ENCODE results near the gene ZC3H7A. TPM values are rescaled to one million over a fixed set of nuclear protein-coding genes. Genes with fewer than 3 reads are reported as not detected.

The ZC3H7A gene
- total RNA-seq, 2 experiments from 2014 or later, result 32.1 to 68.6 TPM

GRCh38 chr16:11726008-11726407 is 71.0 kb downstream of the ZC3H7A start:
- intact Hi-C loops (cut with micrococcal nuclease; ENCODE audit: unreplicated experiment), result no loop called here
- Histone ChIP-seq H3K36me3 (ENCODE audit: insufficient read depth, low read length) (peaks cover 97% of the 10 kb centered on the region), H3K27ac (ENCODE audit: low read depth, low read length, poor library complexity, severe bottlenecking) (no peak overlapping the region), H3K4me3 (ENCODE audit: low read depth, low read length, poor library complexity, severe bottlenecking) (no peak overlapping the region), H2AFZ (ENCODE audit: low read length) (no peak overlapping the region), H3K4me2 (ENCODE audit: low read length) (no peak overlapping the region), H4K20me1 (ENCODE audit: insufficient read depth, low read length) (no peaks in the 10 kb centered on the region), H3K79me2 (ENCODE audit: insufficient read depth, low read depth, low read length) (no peaks in the 10 kb centered on the region; the same call in 1 of the 2 replicates), H3K9me3 (ENCODE audit: low read length) (no peaks in the 10 kb centered on the region), H3K9me2 (ENCODE audit: insufficient read depth, low read length) (no peaks in the 10 kb centered on the region), H3K4me1 (ENCODE audit: insufficient read depth, low read length, poor library complexity, severe bottlenecking) (peaks cover 22% of the 10 kb centered on the region)
- TF ChIP-seq CTCF (conservative IDR thresholded peaks at IDR 0.05; ENCODE audit: low read length) (no peak), EZH2phosphoT487 (IDR thresholded peaks at IDR 0.05; ENCODE audit: borderline replicate concordance, low read depth, low read length) (no peak)
- no TSS peak for BruUV-seq (replicated peaks)
- ChIA-PET POLR2A (interaction anchor here (1.1 to 1.4 kb wide), 2 partner anchors 14 to 58 kb away, joined by 4 to 7 read pairs; no protein-coding TSS in a partner anchor), CTCF (ENCODE audit: unreplicated experiment) (no interaction called here)
- DNase-seq (ENCODE audit: low spot score), result no peak

GRCh38 chr16:11725457-11725856 is 71.6 kb downstream of the ZC3H7A start:
- POLR2A ChIA-PET, result no interaction called here
- BruUV-seq (replicated peaks), result no TSS peak
- no peak for DNase-seq (ENCODE audit: low spot score)
- no peak overlapping the region for H3K4me2 ChIP-seq (ENCODE audit: low read length)
- no peaks in the 10 kb centered on the region for H3K9me3 ChIP-seq (ENCODE audit: low read length)
- no peak overlapping the region for H3K27ac ChIP-seq (ENCODE audit: low read depth, low read length, poor library complexity, severe bottlenecking)
- peaks cover 22% of the 10 kb centered on the region for H3K4me1 ChIP-seq (ENCODE audit: insufficient read depth, low read length, poor library complexity, severe bottlenecking)
- peaks cover 98% of the 10 kb centered on the region for H3K36me3 ChIP-seq (ENCODE audit: insufficient read depth, low read length)
- no peak overlapping the region for H3K4me3 ChIP-seq (ENCODE audit: low read depth, low read length, poor library complexity, severe bottlenecking)
- TF ChIP-seq CTCF (conservative IDR thresholded peaks at IDR 0.05; ENCODE audit: low read length) (no peak), EZH2phosphoT487 (IDR thresholded peaks at IDR 0.05; ENCODE audit: borderline replicate concordance, low read depth, low read length) (no peak)
- no peak overlapping the region for H2AFZ ChIP-seq (ENCODE audit: low read length)
- no peaks in the 10 kb centered on the region for H4K20me1 ChIP-seq (ENCODE audit: insufficient read depth, low read length)
- intact Hi-C loops (cut with micrococcal nuclease; ENCODE audit: unreplicated experiment), result no loop called here
- H3K79me2 ChIP-seq (ENCODE audit: insufficient read depth, low read depth, low read length), result no peaks in the 10 kb centered on the region; the same call in 1 of the 2 replicates
- CTCF ChIA-PET (ENCODE audit: unreplicated experiment), result no interaction called here
- no peaks in the 10 kb centered on the region for H3K9me2 ChIP-seq (ENCODE audit: insufficient read depth, low read length)

- H3K36me3 ChIP-seq (ENCODE audit: insufficient read depth, low read length), result peaks cover 92% of the 10 kb centered on the region
- H3K9me3 ChIP-seq (ENCODE audit: low read length), result no peaks in the 10 kb centered on the region
- ChIA-PET POLR2A (interaction anchor here (1.3 to 1.8 kb wide), 2 partner anchors 10 to 33 kb away, joined by 3 to 4 read pairs; no protein-coding TSS in a partner anchor), CTCF (ENCODE audit: unreplicated experiment) (no interaction called here)
- no peaks in the 10 kb centered on the region for H3K9me2 ChIP-seq (ENCODE audit: insufficient read depth, low read length)
- TF ChIP-seq EZH2phosphoT487 (IDR thresholded peaks at IDR 0.05; ENCODE audit: borderline replicate concordance, low read depth, low read length) (no peak), CTCF (conservative IDR thresholded peaks at IDR 0.05; ENCODE audit: low read length) (no peak)
- H2AFZ ChIP-seq (ENCODE audit: low read length), result no peak overlapping the region
- H3K79me2 ChIP-seq (ENCODE audit: insufficient read depth, low read depth, low read length), result peaks cover 5% of the 10 kb centered on the region; the same call in 1 of the 2 replicates
- intact Hi-C loops (cut with micrococcal nuclease; ENCODE audit: unreplicated experiment), result no loop called here
- no peaks in the 10 kb centered on the region for H4K20me1 ChIP-seq (ENCODE audit: insufficient read depth, low read length)
- peaks cover 44% of the 10 kb centered on the region for H3K4me1 ChIP-seq (ENCODE audit: insufficient read depth, low read length, poor library complexity, severe bottlenecking)
- peak overlapping the region; percentile 13 for H3K4me2 ChIP-seq (ENCODE audit: low read length)
- H3K4me3 ChIP-seq (ENCODE audit: low read depth, low read length, poor library complexity, severe bottlenecking), result no peak overlapping the region
- peak overlapping the region; percentile 2 for H3K27ac ChIP-seq (ENCODE audit: low read depth, low read length, poor library complexity, severe bottlenecking)
- no TSS peak for BruUV-seq (replicated peaks)
- DNase-seq (ENCODE audit: low spot score), result no peak
These were observed 74.6 kb downstream of the ZC3H7A start for GRCh38 chr16:11722468-11722808.
